ENCODE data around the gene TTN. TPM values are rescaled to one million over a fixed set of nuclear protein-coding genes. Genes with fewer than 3 reads are reported as not detected.

The TTN gene
- total and polyA plus RNA-seq, 2 experiments from 2014 or later, result 12.5 to 15.7 TPM

DNA sequence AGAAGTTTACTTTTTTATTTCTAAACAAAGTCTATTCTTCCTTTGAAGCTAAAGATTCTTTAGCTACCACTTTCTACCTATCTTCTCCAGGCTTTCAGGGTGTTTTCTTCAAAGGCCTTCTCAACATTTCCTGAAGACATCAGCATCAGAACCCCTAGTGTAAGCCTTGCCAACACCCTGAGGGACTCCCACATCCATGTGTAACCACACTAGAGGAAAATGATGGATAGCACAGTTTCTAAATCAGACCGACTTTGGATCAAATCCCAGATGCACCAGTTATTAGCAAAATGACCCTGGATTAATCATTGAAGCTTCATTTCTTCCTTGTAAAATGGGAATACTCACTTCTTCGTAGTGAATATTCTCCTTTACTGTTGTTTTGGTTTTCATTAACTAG lies 4.7 kb upstream of the TTN start:
- H3K27ac ChIP-seq (ENCODE audit: low read depth), result no peak overlapping the region
- no peaks in the 10 kb centered on the region for H3K36me3 ChIP-seq (ENCODE audit: insufficient read depth)
- no peaks in the 10 kb centered on the region for H3K9me2 ChIP-seq (ENCODE audit: insufficient read depth)
- no peak for DNase-seq (ENCODE audit: low spot score)
- H3K36me3 Mint-ChIP-seq (ENCODE audit: low read depth), result no peaks in the 10 kb centered on the region
- TF ChIP-seq ZNF114 (CRISPR knock-in tag; IDR thresholded peaks at IDR 0.05), result no peak
- no peak for TF ChIP-seq EZH2 (IDR thresholded peaks at IDR 0.05; ENCODE audit: low read depth, unreplicated experiment)
- TF ChIP-seq POLR2AphosphoS5 (IDR thresholded peaks at IDR 0.05; ENCODE audit: low read depth), result no peak
- no peak for TF ChIP-seq STAT1 (IDR thresholded peaks at IDR 0.05; ENCODE audit: unreplicated experiment)
- TF ChIP-seq ZNF331 (CRISPR knock-in tag; IDR thresholded peaks at IDR 0.05; ENCODE audit: low read depth), result no peak
- TF ChIP-seq, protein P1, sequence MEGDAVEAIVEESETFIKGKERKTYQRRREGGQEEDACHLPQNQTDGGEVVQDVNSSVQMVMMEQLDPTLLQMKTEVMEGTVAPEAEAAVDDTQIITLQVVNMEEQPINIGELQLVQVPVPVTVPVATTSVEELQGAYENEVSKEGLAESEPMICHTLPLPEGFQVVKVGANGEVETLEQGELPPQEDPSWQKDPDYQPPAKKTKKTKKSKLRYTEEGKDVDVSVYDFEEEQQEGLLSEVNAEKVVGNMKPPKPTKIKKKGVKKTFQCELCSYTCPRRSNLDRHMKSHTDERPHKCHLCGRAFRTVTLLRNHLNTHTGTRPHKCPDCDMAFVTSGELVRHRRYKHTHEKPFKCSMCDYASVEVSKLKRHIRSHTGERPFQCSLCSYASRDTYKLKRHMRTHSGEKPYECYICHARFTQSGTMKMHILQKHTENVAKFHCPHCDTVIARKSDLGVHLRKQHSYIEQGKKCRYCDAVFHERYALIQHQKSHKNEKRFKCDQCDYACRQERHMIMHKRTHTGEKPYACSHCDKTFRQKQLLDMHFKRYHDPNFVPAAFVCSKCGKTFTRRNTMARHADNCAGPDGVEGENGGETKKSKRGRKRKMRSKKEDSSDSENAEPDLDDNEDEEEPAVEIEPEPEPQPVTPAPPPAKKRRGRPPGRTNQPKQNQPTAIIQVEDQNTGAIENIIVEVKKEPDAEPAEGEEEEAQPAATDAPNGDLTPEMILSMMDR (conservative IDR thresholded peaks at IDR 0.05; ENCODE audit: low read depth in 2 of 2), result no peak
- TF ChIP-seq, protein P2, sequence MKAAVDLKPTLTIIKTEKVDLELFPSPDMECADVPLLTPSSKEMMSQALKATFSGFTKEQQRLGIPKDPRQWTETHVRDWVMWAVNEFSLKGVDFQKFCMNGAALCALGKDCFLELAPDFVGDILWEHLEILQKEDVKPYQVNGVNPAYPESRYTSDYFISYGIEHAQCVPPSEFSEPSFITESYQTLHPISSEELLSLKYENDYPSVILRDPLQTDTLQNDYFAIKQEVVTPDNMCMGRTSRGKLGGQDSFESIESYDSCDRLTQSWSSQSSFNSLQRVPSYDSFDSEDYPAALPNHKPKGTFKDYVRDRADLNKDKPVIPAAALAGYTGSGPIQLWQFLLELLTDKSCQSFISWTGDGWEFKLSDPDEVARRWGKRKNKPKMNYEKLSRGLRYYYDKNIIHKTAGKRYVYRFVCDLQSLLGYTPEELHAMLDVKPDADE (IDR thresholded peaks at IDR 0.05), result no peak
- no peak for TF ChIP-seq JUNB (IDR thresholded peaks at IDR 0.05; ENCODE audit: unreplicated experiment)
- TF ChIP-seq NANOG (IDR thresholded peaks at IDR 0.05; ENCODE audit: borderline replicate concordance), result no peak
- TF ChIP-seq EZH2phosphoT487 (IDR thresholded peaks at IDR 0.05; ENCODE audit: unreplicated experiment), result no peak
- TF ChIP-seq, protein P3, sequence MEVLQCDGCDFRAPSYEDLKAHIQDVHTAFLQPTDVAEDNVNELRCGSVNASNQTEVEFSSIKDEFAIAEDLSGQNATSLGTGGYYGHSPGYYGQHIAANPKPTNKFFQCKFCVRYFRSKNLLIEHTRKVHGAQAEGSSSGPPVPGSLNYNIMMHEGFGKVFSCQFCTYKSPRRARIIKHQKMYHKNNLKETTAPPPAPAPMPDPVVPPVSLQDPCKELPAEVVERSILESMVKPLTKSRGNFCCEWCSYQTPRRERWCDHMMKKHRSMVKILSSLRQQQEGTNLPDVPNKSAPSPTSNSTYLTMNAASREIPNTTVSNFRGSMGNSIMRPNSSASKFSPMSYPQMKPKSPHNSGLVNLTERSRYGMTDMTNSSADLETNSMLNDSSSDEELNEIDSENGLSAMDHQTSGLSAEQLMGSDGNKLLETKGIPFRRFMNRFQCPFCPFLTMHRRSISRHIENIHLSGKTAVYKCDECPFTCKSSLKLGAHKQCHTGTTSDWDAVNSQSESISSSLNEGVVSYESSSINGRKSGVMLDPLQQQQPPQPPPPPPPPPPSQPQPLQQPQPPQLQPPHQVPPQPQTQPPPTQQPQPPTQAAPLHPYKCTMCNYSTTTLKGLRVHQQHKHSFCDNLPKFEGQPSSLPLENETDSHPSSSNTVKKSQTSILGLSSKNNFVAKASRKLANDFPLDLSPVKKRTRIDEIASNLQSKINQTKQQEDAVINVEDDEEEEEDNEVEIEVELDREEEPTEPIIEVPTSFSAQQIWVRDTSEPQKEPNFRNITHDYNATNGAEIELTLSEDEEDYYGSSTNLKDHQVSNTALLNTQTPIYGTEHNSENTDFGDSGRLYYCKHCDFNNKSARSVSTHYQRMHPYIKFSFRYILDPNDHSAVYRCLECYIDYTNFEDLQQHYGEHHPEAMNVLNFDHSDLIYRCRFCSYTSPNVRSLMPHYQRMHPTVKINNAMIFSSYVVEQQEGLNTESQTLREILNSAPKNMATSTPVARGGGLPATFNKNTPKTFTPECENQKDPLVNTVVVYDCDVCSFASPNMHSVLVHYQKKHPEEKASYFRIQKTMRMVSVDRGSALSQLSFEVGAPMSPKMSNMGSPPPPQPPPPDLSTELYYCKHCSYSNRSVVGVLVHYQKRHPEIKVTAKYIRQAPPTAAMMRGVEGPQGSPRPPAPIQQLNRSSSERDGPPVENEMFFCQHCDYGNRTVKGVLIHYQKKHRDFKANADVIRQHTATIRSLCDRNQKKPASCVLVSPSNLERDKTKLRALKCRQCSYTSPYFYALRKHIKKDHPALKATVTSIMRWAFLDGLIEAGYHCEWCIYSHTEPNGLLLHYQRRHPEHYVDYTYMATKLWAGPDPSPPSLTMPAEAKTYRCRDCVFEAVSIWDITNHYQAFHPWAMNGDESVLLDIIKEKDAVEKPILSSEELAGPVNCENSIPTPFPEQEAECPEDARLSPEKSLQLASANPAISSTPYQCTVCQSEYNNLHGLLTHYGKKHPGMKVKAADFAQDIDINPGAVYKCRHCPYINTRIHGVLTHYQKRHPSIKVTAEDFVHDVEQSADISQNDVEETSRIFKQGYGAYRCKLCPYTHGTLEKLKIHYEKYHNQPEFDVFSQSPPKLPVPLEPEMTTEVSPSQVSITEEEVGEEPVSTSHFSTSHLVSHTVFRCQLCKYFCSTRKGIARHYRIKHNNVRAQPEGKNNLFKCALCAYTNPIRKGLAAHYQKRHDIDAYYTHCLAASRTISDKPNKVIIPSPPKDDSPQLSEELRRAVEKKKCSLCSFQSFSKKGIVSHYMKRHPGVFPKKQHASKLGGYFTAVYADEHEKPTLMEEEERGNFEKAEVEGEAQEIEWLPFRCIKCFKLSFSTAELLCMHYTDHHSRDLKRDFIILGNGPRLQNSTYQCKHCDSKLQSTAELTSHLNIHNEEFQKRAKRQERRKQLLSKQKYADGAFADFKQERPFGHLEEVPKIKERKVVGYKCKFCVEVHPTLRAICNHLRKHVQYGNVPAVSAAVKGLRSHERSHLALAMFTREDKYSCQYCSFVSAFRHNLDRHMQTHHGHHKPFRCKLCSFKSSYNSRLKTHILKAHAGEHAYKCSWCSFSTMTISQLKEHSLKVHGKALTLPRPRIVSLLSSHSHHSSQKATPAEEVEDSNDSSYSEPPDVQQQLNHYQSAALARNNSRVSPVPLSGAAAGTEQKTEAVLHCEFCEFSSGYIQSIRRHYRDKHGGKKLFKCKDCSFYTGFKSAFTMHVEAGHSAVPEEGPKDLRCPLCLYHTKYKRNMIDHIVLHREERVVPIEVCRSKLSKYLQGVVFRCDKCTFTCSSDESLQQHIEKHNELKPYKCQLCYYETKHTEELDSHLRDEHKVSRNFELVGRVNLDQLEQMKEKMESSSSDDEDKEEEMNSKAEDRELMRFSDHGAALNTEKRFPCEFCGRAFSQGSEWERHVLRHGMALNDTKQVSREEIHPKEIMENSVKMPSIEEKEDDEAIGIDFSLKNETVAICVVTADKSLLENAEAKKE (CRISPR knock-in tag; IDR thresholded peaks at IDR 0.05), result no peak
- TF ChIP-seq, protein P4, sequence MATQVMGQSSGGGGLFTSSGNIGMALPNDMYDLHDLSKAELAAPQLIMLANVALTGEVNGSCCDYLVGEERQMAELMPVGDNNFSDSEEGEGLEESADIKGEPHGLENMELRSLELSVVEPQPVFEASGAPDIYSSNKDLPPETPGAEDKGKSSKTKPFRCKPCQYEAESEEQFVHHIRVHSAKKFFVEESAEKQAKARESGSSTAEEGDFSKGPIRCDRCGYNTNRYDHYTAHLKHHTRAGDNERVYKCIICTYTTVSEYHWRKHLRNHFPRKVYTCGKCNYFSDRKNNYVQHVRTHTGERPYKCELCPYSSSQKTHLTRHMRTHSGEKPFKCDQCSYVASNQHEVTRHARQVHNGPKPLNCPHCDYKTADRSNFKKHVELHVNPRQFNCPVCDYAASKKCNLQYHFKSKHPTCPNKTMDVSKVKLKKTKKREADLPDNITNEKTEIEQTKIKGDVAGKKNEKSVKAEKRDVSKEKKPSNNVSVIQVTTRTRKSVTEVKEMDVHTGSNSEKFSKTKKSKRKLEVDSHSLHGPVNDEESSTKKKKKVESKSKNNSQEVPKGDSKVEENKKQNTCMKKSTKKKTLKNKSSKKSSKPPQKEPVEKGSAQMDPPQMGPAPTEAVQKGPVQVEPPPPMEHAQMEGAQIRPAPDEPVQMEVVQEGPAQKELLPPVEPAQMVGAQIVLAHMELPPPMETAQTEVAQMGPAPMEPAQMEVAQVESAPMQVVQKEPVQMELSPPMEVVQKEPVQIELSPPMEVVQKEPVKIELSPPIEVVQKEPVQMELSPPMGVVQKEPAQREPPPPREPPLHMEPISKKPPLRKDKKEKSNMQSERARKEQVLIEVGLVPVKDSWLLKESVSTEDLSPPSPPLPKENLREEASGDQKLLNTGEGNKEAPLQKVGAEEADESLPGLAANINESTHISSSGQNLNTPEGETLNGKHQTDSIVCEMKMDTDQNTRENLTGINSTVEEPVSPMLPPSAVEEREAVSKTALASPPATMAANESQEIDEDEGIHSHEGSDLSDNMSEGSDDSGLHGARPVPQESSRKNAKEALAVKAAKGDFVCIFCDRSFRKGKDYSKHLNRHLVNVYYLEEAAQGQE (IDR thresholded peaks at IDR 0.05; ENCODE audit: unreplicated experiment), result no peak
- no peaks in the 10 kb centered on the region for H3K27me3 ChIP-seq (ENCODE audit: insufficient read depth)
- no peak overlapping the region for H2AFZ ChIP-seq
- H3F3A ChIP-seq (replicated peaks; ENCODE audit: low read depth), result no peaks in the 10 kb centered on the region
- ATAC-seq, result no peak
- no peaks in the 10 kb centered on the region for H3K79me2 ChIP-seq (replicated peaks; ENCODE audit: insufficient read depth)
- no peak overlapping the region for H3K4me3 Mint-ChIP-seq
- H3K4me2 ChIP-seq, result no peak overlapping the region
- no peak overlapping the region for H3K27ac Mint-ChIP-seq
- H3K4me3 ChIP-seq, result no peak overlapping the region
- H3K4me1 Mint-ChIP-seq, result no peaks in the 10 kb centered on the region
- H3K9me3 Mint-ChIP-seq, result no peaks in the 10 kb centered on the region
- no peaks in the 10 kb centered on the region for H3K4me1 ChIP-seq (ENCODE audit: insufficient read depth)
- H4K20me1 ChIP-seq (replicated peaks; ENCODE audit: insufficient read depth), result no peaks in the 10 kb centered on the region
- H3K27me3 Mint-ChIP-seq (ENCODE audit: insufficient read depth, low read depth, poor library complexity), result no peaks in the 10 kb centered on the region
